Measurements from ENCODE around the gene PHACTR3.
"Not testable (repeated sequence)": the region's sequence is repeated elsewhere in the genome, so short reads cannot be mapped to it uniquely, and the experiment has no call there.

Gene PHACTR3

GRCh38 chr20:59606566-59606965 lies 2.2 kb downstream of the PHACTR3 start:
- Histone ChIP-seq H3K9me3 (ENCODE audit: low read length) (no peaks in the 10 kb centered on the region), H3K36me3 (ENCODE audit: insufficient read depth, low read length) (no peaks in the 10 kb centered on the region), H2AFZ (ENCODE audit: low read depth, low read length) (no peak overlapping the region), H3K4me1 (ENCODE audit: insufficient read depth, low read length) (no peaks in the 10 kb centered on the region), H3K27me3 (ENCODE audit: insufficient read depth, low read length) (peaks cover 57% of the 10 kb centered on the region), H3K4me3 (ENCODE audit: low read length) (no peak overlapping the region)

- no peaks in the 10 kb centered on the region for H3K4me1 ChIP-seq (ENCODE audit: insufficient read depth, low read length)
- no peak overlapping the region for H2AFZ ChIP-seq (ENCODE audit: low read depth, low read length)
- no peaks in the 10 kb centered on the region for H3K9me3 ChIP-seq (ENCODE audit: low read length)
- no peaks in the 10 kb centered on the region for H3K36me3 ChIP-seq (ENCODE audit: insufficient read depth, low read length)
- H3K27me3 ChIP-seq (ENCODE audit: insufficient read depth, low read length): peaks cover 43% of the 10 kb centered on the region
- H3K4me3 ChIP-seq (ENCODE audit: low read length): no peak overlapping the region
These were observed 4.1 kb downstream of the PHACTR3 start for GRCh38 chr20:59608396-59608795.

GRCh38 chr20:59608871-59609270 lies 4.5 kb downstream of the PHACTR3 start:
- Histone ChIP-seq H3K9me3 (ENCODE audit: low read length) (no peaks in the 10 kb centered on the region), H2AFZ (ENCODE audit: low read depth, low read length) (no peak overlapping the region), H3K4me1 (ENCODE audit: insufficient read depth, low read length) (no peaks in the 10 kb centered on the region), H3K4me3 (ENCODE audit: low read length) (no peak overlapping the region), H3K36me3 (ENCODE audit: insufficient read depth, low read length) (no peaks in the 10 kb centered on the region), H3K27me3 (ENCODE audit: insufficient read depth, low read length) (peaks cover 39% of the 10 kb centered on the region)

- no peak overlapping the region for H2AFZ ChIP-seq (ENCODE audit: low read depth, low read length)
- no peaks in the 10 kb centered on the region for H3K4me1 ChIP-seq (ENCODE audit: insufficient read depth, low read length)
- no peaks in the 10 kb centered on the region for H3K36me3 ChIP-seq (ENCODE audit: insufficient read depth, low read length)
- no peak overlapping the region for H3K4me3 ChIP-seq (ENCODE audit: low read length)
- H3K9me3 ChIP-seq (ENCODE audit: low read length): no peaks in the 10 kb centered on the region
- H3K27me3 ChIP-seq (ENCODE audit: insufficient read depth, low read length): peaks cover 23% of the 10 kb centered on the region
These were observed 6.9 kb downstream of the PHACTR3 start for GRCh38 chr20:59611286-59611685.

- Histone ChIP-seq H3K4me3 (ENCODE audit: low read length) (no peak overlapping the region), H3K36me3 (ENCODE audit: insufficient read depth, low read length) (no peaks in the 10 kb centered on the region), H2AFZ (ENCODE audit: low read depth, low read length) (no peak overlapping the region)
These were observed 9.5 kb downstream of the PHACTR3 start for GRCh38 chr20:59613861-59614260.

GRCh38 chr20:59614714-59615113 lies 10.4 kb downstream of the PHACTR3 start:
- Histone ChIP-seq H3K27me3 (ENCODE audit: insufficient read depth, low read length) (peaks cover 6% of the 10 kb centered on the region), H3K4me3 (ENCODE audit: low read length) (no peak overlapping the region), H2AFZ (ENCODE audit: low read depth, low read length) (no peak overlapping the region), H3K9me3 (ENCODE audit: low read length) (no peaks in the 10 kb centered on the region), H3K4me1 (ENCODE audit: insufficient read depth, low read length) (no peaks in the 10 kb centered on the region), H3K36me3 (ENCODE audit: insufficient read depth, low read length) (no peaks in the 10 kb centered on the region)

More at GRCh38 chr20:59613861-59614260, 9.5 kb downstream of the PHACTR3 start:
- peaks cover 6% of the 10 kb centered on the region for H3K27me3 ChIP-seq (ENCODE audit: insufficient read depth, low read length)
- H3K9me3 ChIP-seq (ENCODE audit: low read length): no peaks in the 10 kb centered on the region
- no peaks in the 10 kb centered on the region for H3K4me1 ChIP-seq (ENCODE audit: insufficient read depth, low read length)

GRCh38 chr20:59616306-59616705 lies 12.0 kb downstream of the PHACTR3 start:
- Histone ChIP-seq H2AFZ (ENCODE audit: low read depth, low read length) (no peak overlapping the region), H3K4me3 (ENCODE audit: low read length) (no peak overlapping the region), H3K4me1 (ENCODE audit: insufficient read depth, low read length) (no peaks in the 10 kb centered on the region), H3K9me3 (ENCODE audit: low read length) (no peaks in the 10 kb centered on the region), H3K27me3 (ENCODE audit: insufficient read depth, low read length) (peaks cover 6% of the 10 kb centered on the region), H3K36me3 (ENCODE audit: insufficient read depth, low read length) (no peaks in the 10 kb centered on the region)

- H3K9me3 ChIP-seq (ENCODE audit: low read length): no peaks in the 10 kb centered on the region
These were observed 12.9 kb downstream of the PHACTR3 start for GRCh38 chr20:59617221-59617620.

GRCh38 chr20:59618131-59618530 lies 13.8 kb downstream of the PHACTR3 start:
- Histone ChIP-seq H3K27me3 (ENCODE audit: insufficient read depth, low read length) (peaks cover 6% of the 10 kb centered on the region), H2AFZ (ENCODE audit: low read depth, low read length) (no peak overlapping the region), H3K9me3 (ENCODE audit: low read length) (no peaks in the 10 kb centered on the region), H3K4me3 (ENCODE audit: low read length) (no peak overlapping the region), H3K36me3 (ENCODE audit: insufficient read depth, low read length) (no peaks in the 10 kb centered on the region), H3K4me1 (ENCODE audit: insufficient read depth, low read length) (no peaks in the 10 kb centered on the region)

More at GRCh38 chr20:59617221-59617620, 12.9 kb downstream of the PHACTR3 start:
- H2AFZ ChIP-seq (ENCODE audit: low read depth, low read length): no peak overlapping the region
- H3K4me1 ChIP-seq (ENCODE audit: insufficient read depth, low read length): no peaks in the 10 kb centered on the region
- H3K4me3 ChIP-seq (ENCODE audit: low read length): no peak overlapping the region
- H3K27me3 ChIP-seq (ENCODE audit: insufficient read depth, low read length): peaks cover 6% of the 10 kb centered on the region
- H3K36me3 ChIP-seq (ENCODE audit: insufficient read depth, low read length): no peaks in the 10 kb centered on the region

GRCh38 chr20:59618585-59618984 lies 14.2 kb downstream of the PHACTR3 start:
- not testable (repeated sequence) for H3K27me3 ChIP-seq (ENCODE audit: insufficient read depth, low read length); H3K36me3 ChIP-seq (ENCODE audit: insufficient read depth, low read length); H3K9me3 ChIP-seq (ENCODE audit: low read length); H3K4me3 ChIP-seq (ENCODE audit: low read length); H2AFZ ChIP-seq (ENCODE audit: low read depth, low read length); H3K4me1 ChIP-seq (ENCODE audit: insufficient read depth, low read length)

GRCh38 chr20:59620860-59621505 lies 16.6 kb downstream of the PHACTR3 start:
- Histone ChIP-seq H2AFZ (ENCODE audit: low read depth, low read length) (no peak overlapping the region), H3K4me1 (ENCODE audit: insufficient read depth, low read length) (no peaks in the 10 kb centered on the region), H3K36me3 (ENCODE audit: insufficient read depth, low read length) (no peaks in the 10 kb centered on the region), H3K4me3 (ENCODE audit: low read length) (no peak overlapping the region), H3K27me3 (ENCODE audit: insufficient read depth, low read length) (peaks cover 6% of the 10 kb centered on the region), H3K9me3 (ENCODE audit: low read length) (no peaks in the 10 kb centered on the region)

GRCh38 chr20:59622496-59622895 lies 18.2 kb downstream of the PHACTR3 start:
- Histone ChIP-seq H3K9me3 (ENCODE audit: low read length) (no peaks in the 10 kb centered on the region), H3K36me3 (ENCODE audit: insufficient read depth, low read length) (no peaks in the 10 kb centered on the region), H3K27me3 (ENCODE audit: insufficient read depth, low read length) (peaks cover 6% of the 10 kb centered on the region), H3K4me3 (ENCODE audit: low read length) (no peak overlapping the region), H2AFZ (ENCODE audit: low read depth, low read length) (no peak overlapping the region), H3K4me1 (ENCODE audit: insufficient read depth, low read length) (no peaks in the 10 kb centered on the region)

GRCh38 chr20:59623133-59623532 lies 18.8 kb downstream of the PHACTR3 start:
- no peak overlapping the region for H2AFZ ChIP-seq (ENCODE audit: low read depth, low read length)
- H3K27me3 ChIP-seq (ENCODE audit: insufficient read depth, low read length): peaks cover 2% of the 10 kb centered on the region
- H3K4me1 ChIP-seq (ENCODE audit: insufficient read depth, low read length): no peaks in the 10 kb centered on the region
- H3K4me3 ChIP-seq (ENCODE audit: low read length): no peak overlapping the region
- H3K36me3 ChIP-seq (ENCODE audit: insufficient read depth, low read length): no peaks in the 10 kb centered on the region
- no peaks in the 10 kb centered on the region for H3K9me3 ChIP-seq (ENCODE audit: low read length)

- Histone ChIP-seq H3K9me3 (ENCODE audit: low read length) (no peaks in the 10 kb centered on the region), H3K27me3 (ENCODE audit: insufficient read depth, low read length) (peaks cover 2% of the 10 kb centered on the region), H3K36me3 (ENCODE audit: insufficient read depth, low read length) (no peaks in the 10 kb centered on the region), H3K4me3 (ENCODE audit: low read length) (no peak overlapping the region), H2AFZ (ENCODE audit: low read depth, low read length) (no peak overlapping the region), H3K4me1 (ENCODE audit: insufficient read depth, low read length) (no peaks in the 10 kb centered on the region)
These were observed 19.2 kb downstream of the PHACTR3 start for GRCh38 chr20:59623583-59623982.

Measured in neuron (in vitro differentiated cells).